ENCODE results near the gene UCHL5.

UCHL5 gene, protein sequence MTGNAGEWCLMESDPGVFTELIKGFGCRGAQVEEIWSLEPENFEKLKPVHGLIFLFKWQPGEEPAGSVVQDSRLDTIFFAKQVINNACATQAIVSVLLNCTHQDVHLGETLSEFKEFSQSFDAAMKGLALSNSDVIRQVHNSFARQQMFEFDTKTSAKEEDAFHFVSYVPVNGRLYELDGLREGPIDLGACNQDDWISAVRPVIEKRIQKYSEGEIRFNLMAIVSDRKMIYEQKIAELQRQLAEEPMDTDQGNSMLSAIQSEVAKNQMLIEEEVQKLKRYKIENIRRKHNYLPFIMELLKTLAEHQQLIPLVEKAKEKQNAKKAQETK

DNA sequence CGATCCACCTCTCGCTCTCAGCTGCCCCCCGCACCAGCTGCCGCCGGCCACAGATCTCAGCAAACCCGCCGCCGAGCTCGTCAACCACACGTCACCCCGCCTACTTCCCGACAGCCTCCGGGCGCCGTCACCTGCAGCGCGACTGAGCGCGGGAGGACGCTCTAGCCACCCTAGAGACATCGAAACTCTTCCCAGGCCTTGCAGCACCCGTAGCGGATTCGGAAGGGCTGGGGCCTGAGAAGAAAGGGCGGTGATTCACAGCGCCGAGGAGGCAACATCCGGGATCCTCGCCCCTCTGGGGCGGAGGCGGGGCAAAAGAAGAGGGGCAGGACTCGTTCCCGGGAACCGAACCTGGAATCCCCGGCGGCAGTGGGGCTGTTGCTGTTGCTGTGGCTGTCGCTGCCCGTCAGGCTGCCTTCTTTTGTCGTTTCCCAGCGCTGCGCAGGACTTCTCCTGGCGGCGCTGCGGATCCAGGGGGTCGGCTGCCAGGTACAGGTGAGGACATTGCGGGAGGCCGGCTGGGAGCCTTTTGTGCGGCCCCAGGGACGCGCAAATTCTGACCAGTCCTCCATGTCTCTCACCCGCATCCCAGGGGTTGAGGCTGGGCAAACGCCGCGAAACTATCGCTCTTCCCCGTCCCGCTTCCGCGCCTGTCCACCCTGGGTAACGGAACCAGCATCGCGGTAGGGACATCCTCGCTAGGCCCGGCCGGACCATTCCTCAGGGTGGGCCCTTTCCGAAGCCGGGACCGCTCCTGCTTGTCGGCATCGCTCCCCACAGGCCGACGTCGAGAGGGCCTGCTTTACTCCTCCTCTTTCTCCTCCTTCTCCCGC, at the start of gene UCHL5, which contains the start of gene RO60:
Gene UCHL5 (minus strand): TSS at position 79 of the 833 bp plus-strand sequence. CDS start 100 bp downstream, outside the sequence.
Gene RO60 (plus strand): TSS at position 331 of the 833 bp plus-strand sequence. CDS start 9,443 bp downstream, outside the sequence.
- DNase-seq, result peak; percentile 59

DNA sequence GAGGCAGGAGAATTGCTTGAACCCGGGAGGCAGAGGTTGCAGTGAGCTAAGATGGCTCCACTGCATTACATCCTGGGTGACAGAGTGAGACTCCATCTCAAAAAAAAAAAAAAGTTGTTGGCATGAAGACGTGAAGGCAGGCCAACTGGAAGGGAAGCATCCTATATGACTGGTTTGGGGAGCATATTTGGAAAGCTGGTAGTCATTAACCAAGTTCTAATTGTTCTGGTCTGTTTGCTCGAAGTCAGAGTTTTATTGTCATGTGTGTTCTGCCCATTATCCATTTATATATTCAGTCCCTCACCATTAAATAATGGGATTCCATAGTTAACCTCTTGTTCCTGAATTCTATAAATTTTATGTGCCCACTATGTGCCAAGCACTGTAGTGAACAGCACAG, 49.3 kb upstream of the UCHL5 start:
- no peak for DNase-seq

DNA sequence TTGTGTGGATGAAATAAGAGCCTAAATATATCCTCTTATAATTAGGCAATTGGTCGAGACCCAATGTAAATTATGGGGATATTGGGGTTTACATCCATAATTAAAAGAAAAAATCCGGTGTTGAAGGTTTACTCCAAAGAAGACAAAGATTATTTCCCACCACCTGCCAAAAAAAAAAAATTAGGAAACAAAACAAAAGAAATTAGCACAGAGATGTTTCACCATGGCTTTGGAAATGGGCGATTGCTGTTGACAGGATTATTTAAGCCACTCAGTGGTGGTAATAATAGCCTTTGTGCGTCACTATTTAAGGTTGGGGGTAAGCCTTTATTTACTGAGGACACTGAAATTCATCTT, 46.6 kb upstream of the UCHL5 start:
- DNase-seq, result no peak

DNA sequence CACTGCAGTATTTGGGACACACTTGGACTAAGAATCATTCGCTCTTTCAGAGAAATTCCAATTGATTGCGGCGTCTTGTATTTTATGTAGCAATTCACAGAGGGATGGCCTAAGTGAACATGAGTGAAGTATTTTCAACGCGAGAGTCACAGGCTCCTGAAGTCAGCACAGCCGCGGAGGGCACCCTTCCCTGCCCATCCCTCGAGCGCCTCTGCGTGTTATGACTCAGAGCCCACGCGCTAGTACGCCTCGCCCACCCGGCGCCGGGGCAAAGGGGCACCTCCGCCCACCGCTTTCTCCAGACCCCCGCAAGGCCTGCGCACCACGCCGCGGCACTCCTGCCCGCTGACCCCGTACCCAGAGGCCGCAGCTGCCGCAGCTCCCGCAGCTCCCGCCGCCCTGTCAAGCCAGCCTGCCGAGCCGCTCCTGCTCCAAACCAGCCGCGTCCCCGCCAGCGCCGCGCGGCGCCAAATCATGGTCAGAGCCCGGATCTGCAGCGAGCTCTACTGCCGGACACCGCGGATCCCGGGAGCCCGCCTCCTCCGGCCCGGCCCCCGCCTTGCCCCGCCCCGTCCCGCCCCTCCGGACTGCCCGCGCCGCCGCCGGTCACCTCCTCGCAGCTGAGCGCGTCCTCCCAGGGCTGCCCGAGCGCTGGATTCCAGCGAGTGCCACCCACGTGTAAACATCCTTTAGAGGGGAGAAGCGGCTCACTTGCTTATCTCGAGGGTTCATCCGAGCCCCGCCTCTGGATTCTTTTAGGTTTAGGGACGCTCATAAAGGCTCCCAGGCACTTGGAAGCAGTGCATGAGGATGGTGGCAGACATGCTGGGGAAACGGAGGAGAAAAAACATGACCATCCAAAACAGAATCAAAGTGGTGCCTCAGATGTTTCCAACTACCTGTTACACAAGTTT, 46.0 kb upstream of the UCHL5 start, which contains the start of gene GLRX2:
Gene GLRX2 (minus strand): TSS at position 508 of the 914 bp plus-strand sequence. CDS start 32 bp downstream, at position 476.
- peak; percentile 73 for DNase-seq

DNA sequence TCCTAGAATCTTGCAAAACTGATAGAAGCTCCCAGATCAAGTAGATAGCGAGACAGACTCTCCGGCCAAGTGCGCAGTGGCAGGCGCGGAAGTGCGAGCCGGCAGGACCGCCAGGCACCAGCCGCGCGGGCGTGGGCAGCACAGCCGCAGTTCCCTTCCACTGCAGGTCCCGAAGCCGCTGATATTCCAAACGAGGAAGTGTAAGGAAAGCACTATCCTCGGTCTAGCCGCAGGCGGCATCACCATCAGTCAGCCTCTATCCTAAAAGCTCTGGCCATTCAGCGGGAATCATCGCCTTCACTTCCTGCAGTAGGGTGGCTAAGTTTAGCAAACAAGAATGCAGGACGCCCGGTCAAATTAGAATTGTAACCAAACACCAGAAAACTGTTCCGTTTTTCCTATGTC, 45.3 kb upstream of the UCHL5 start:
- DNase-seq, result peak; percentile 27

DNA sequence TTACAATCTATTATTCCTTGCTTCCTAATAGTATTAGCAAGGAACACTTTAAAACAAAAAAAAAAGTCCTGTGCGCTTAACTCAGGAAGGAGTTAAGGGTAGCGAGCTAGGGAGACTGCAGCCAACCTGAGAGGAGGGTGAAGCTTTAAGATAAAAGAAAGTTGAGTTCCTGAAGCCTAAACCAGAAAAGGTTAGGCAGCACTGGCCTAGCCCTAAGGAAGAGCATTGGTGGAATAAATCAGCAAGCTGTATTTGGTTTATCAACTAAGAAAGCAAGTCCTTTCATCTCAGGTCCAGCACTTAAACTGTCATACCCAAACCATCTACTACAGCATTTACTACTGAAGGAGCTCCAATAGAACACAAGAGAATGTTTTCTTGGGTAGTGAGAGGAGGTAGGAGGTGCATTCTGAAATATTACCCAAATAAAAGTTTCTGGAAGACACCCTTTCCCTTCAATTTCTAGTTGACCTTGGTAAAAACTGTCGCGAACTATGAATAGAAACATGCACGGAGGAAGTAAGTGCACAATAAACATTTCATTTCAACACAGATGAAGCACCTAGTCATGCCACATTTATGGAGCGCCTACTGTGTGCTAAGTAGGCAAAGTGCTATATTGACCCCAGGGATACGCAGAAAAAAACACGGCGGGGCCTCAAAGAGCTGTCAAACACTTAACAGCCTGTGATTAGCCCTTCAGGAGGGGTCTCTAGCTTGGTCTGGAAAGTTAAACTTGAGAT, 44.8 kb upstream of the UCHL5 start:
- DNase-seq, result no peak

DNA sequence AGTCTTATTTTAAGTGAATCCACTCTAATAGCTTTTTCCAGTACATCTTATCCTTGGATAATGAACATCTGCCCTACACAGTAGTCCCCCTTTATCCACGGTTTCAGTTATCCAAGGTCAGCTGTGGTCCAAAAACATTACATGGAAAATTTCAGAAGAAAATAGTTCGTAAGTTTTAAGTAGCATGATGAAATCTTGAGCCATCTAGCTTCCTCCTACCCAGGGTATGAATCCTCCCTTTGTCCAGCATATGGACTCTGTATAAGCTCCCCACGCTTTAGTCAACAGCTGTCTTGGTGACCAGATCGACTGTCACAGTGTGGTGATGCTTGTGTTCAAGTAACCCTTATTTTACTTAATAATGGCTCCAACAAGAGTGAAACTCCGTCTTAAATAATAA, 43.5 kb upstream of the UCHL5 start:
- no peak for DNase-seq

DNA sequence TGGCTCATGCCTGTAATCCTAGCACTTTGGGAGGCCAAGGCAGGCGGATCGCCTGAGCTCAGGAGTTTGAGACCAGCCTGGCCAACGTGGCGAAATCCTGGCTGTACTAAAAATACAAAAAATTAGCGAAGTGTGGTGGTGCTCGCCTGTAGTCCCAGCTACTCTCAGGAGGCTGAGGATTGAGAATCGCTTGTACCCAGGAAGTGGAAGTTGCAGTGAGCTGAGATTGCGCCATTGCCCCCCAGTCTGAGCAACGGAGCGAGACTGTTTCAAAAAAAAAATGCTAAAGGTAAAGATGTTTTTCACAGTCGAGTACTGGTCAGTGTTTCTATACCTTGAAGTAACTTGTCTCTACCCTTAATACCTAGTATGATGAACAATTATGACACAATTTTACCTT, 35.0 kb upstream of the UCHL5 start:
- DNase-seq, result no peak

DNA sequence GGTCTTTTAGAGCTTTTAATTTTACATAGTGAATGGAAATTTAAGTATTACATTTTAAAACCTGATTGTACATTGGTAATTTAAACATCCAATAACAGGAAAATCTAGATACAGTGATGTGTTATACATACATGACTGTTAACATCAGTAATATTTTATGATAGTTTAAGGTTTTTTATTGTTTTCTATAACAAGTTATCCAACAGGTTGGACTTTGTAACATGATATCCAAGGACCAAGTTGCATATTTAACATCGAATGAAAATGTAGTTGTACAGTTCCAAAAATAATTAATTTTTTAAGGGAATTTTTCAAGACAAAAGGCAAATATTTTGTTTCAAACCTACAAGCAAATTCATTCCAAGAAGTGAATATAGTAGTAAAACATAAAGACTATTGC, 31.7 kb upstream of the UCHL5 start:
- no peak for DNase-seq

DNA sequence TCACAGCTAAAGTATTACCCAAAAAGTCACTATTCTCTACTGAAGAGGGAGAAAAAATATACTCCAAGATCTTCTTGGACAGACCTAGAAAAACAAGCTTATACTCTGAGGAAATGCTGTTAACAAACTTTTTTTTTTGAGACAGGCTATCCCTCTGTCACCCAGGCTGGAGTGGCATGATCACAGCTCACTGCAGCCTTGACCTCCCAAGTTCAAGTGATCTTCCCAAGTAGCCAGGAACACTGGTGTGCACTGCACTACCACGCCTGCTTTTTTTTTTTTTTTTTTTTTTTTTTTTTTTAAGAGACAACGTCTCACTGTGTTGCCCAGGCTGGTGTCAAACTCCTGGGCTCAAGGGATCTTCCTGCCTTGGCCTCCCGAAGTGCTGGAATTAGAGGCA, 28.7 kb upstream of the UCHL5 start:
- no peak for DNase-seq

DNA sequence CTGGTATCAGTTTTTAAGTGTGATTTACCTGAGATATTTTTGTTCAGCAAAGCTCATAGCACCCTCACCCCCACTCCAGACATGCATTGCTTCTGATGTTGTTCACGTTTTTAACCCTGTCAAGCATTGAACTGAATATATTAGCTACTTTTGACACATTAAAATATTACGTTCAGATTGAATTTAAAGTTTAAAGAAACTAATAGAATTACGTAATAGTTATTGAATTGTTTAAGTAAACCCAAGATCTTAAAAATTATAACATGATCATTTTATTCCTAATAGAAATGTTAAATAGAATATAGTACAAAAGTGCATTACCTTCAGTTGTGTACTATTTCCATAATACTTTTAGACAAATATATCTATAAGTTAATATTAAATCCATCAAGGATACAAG, 27.2 kb upstream of the UCHL5 start:
- DNase-seq, result no peak

DNA sequence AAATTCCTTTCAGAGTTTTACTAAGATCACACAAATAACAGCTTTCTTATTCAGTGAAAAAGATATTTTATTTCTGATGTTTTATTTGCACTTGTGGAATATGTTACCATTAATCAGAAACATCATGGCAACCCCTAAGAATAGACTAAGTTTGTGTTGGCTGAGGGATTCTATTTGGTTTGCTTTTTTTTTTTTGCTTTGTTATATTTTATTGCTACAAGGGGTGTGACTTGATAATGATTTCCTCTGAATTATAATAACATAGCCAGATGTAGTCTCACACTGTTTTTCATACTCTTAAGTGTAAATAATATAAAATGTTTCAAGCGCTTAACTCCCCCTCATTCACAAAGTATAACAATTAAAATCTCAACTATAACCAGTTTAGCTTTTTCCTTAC, 26.1 kb upstream of the UCHL5 start:
- no peak for DNase-seq

DNA sequence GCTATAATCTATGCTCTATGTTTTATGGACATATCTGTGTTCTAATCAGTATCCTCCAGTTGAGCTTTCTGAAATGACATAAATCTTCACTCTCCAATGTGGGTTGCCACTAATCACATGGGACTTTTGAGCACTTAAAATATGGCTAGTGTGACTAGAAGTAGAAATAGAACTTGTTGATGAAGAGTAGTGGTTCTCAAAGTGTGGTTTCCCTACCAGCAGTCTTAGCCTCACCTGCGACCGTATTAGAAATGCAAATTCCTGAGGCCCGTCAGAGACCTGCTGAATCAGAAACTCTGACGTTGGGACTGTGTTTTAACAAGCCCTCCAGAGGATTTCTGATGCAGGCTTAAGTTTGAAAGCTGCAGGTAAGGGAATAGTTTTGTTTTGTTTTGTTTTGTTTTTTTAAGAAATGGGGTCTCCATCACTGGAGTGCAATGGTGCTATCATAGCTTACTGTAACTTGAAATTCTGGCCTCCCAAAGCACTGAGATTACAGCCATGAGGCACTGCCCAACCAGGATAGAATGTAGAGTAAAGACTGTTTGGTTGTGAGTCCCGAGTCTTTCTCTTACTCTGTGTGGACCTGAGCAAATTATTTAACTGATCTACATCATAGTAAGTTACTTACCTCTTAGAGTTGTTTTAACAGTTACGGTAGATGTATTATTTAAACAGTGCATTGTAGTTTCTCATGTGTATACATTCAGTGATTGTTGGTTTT, 24.4 kb upstream of the UCHL5 start:
- DNase-seq, result no peak

DNA sequence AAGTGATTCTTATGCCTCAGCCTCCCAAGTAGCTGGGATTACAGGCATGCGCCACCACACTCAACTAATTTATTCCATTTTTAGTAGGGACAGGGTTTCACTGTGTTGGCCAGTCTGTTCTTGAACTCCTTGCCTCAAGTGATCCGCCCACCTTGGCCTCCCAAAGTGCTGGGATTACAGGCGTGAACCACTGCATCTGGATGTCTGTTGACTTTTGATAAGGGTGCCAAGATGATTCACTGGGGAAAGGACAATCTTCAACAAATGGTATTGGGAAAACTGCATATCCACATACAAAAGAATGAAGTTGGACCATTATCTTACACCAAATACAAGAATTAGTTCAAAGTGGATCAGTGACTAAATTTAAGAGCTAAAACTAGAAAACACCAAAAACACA, 20.0 kb upstream of the UCHL5 start:
- no peak for DNase-seq

DNA sequence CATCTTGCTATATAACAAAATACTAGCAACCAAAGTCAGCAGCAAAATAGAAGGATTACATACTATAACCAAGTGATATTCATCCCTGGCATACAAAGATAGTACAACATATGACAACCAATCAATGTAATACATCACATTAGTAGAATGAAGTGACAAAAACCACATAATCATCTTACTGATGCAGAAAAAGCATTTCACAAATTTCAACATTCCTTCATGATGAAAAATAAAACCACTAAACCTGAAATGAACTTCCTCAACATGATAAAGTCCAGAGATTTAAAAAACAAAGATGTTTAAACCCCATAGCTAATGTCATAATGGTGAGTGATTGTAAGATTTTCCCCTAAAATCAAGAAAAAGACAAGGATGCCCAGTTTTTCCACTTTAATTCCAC, 18.8 kb upstream of the UCHL5 start:
- DNase-seq, result no peak

DNA sequence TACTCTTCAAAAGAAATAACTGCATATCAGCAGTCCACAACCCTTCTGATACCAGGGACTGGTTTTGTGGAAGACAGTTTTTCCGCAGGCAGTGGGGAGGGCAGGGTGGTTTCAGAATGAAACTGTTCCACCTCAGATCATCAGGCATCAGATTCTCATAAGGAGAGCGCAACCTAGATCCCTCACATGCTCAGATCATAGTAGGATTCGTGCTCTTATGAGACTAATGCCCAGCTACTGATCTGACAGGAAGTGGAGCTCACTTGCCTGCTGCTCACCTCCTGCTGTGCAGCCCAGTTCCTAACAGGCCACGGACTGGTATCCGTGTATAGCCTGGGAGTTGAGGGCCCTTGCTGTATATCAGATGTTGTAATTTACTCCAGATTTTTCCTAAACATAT, 11.8 kb upstream of the UCHL5 start:
- no peak for DNase-seq

DNA sequence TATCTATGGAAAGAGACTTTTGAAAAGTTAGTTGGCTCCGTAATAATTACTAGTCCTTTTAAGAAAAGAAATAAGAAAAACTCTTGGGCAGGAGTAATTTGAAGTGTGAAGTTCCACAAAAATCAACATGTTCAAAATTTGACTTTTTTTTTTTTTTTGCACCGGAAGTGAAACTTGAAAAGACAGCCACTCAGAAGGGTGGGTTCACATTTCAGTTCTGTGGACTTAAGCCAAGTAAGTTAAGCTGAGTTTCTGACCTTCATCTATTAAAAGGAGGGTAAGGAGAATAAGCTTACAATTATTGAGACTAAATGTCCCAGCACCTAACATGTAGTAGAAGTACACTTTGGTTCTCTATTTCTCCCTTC, 11.2 kb upstream of the UCHL5 start:
- DNase-seq, result no peak

DNA sequence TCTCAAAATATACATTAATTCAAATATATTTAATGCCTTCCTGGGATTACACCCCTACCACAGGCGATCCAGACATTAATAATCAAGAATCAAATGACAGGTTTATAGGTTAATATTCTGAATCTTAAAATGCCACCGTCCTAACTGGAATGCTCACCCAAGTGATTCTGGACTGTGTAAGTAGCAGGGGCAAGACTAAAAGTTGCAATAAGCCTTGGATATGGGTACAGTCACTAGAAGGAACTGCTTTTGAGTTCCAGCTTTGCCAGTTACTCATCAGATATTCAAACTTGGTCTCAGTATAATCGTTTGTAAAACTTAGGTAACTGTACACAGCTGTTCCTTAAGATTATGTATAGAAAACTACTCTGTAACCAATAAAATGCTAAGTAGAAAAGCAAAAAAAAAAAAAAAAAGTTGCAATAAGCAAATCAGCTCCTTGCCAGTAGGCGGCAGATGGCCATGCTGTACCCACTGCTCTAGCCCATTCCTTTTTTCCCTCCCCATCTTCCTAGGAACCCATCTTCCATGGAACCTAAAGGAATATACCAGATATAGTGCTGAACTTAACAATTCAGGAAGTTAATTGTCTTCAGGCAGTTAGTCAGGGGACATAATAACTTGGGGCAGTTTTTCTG, 10.7 kb upstream of the UCHL5 start:
- DNase-seq, result no peak

DNA sequence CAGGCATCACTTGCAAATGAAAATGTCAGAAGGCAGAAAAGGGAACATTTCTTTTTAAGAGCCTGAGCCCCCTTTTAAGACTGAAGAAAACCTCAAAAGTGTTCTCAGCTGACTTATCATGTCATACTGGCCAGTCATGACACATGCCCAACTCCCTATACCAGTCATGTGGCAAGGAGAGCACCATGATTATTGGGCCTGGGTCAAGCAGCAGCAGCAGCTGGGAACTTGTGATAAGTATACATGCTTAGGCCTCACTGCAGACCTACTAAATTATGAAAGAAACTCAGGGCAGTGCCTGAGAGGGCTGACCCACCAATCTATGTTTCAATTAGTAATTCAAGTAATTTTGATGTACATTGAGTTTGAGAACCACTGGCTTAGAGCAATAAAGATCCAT, 8.9 kb upstream of the UCHL5 start:
- DNase-seq, result no peak

DNA sequence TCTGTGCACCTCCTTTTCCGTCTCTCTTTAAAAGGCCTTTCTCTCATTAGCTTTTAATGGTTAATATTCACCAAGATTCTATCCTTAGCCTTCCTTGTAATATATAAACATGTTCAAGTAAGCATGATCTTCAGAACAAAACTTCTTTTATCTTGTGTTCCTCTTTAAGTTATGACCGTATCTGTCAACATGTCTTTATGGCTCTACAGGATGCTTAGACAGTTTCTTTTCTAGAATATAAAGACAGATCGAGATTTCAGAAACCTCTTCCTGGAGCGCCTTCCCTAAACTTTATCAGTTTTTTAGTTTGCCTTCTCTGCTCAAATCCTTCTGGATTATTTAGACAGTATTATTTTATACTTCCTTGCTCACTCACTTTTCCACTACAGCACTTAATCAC, 7.4 kb upstream of the UCHL5 start:
- DNase-seq, result no peak

DNA sequence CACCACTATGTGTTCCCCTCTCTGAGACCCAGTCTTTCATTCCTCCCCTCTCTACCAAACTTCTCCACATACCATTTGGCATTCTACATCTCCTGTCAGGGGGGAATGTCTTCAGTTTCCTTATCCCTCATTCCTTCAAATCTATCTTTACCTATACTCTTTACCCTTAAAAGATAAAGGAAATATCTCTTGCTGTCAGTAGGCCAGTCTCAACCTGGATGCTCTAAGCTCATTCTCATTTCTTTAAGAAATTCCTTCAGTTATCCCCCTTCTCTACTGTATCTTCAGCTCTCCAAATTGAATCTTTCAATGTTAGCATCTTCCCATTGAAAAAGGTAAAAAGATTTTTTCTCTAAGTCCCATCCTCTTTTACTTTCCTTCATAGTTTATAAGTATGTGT, 6.8 kb upstream of the UCHL5 start:
- DNase-seq, result no peak
